Stimulated activated CD4-positive, alpha-beta T cell treated with anti-CD3 and anti-CD28 coated beads, Interleukin-12 subunit alpha, Interleukin-12 subunit beta, amount 100 ng/mL, for 4 hours (primary cell): ENCODE data around the gene ACSBG1.
A peak's percentile ranks its signal among the peaks of the same experiment; 100 is the strongest.

Experiments used
- DNase-seq: peaks from one replicate; pipeline ENCODE4 v3.0.0-alpha.2; 2020

Gene ACSBG1

GRCh38 chr15:78201281-78202190 lies 32.8 kb downstream of the ACSBG1 start:
- DNase-seq = no peak

DNA sequence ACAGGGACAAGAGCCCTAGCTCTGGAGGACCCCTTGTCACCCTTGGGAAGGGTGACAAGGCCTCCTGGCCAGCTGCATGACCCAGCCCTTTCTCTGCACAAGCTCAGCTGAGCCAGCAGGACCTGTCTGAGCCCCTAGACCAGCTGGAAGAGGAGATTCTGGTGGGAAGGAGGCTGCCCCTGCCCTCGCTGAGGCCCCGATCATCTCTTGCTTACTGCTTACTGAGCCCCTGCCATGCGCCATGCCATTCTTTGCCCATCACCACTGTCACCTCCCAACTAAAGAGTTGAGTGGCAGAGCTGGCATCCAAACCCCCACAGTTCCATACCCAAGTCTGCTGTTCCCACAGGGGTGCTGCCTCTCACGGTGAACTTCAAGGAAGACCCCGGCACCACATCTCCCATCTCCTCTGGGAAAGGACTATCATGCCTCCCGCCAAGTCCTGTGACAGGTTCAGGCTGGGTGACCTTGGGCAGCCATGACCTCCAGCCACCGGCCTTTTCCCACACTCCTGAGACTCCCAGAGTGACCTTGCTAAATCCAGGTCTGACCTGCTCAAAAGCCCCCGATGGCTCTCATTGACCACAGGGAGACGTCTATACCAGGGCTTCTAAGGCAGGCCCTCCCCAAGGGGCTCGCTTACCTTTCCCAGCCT lies 34.0 kb downstream of the ACSBG1 start:
- no peak for DNase-seq

DNA sequence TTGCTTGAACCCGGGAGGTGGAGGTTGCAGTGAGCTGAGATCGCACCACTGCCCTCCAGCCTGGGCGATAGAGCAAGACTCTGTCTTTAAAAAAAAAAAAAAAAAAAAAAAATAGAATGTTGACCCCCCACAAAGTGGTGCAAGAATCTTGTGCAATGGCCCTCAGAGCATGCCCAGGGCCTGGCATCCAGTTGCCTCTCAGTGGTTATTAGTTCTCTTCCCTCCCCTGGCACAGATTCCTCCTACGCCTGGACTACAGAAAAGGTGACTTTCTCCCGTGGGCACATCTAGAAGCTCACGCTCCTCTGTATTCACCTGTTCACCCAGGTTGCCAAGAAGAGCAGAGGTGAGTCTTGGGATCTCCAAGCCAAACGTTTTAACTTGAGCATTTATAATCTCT lies 36.7 kb downstream of the ACSBG1 start:
- no peak for DNase-seq

GRCh38 chr15:78195735-78196201 lies 38.6 kb downstream of the ACSBG1 start:
- DNase-seq = peak; percentile 39

DNA sequence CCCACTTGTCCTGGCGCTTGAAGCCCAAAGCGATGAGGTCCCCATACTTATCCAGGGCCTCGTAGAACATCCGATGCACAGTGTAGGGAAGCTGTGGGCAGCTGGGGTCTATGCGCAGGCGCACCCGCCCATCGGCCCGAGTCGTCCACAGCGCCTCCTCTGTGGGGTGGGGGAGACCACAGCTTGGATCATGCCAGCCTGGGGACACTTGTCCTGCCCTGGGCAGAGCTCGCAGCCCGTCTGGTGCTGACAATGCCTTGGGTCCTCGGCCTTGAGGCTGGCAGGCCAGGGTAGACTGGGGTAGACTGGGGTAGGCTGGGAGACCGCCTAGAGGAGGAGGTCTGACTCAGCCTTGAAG lies 39.8 kb downstream of the ACSBG1 start:
- no peak for DNase-seq

DNA sequence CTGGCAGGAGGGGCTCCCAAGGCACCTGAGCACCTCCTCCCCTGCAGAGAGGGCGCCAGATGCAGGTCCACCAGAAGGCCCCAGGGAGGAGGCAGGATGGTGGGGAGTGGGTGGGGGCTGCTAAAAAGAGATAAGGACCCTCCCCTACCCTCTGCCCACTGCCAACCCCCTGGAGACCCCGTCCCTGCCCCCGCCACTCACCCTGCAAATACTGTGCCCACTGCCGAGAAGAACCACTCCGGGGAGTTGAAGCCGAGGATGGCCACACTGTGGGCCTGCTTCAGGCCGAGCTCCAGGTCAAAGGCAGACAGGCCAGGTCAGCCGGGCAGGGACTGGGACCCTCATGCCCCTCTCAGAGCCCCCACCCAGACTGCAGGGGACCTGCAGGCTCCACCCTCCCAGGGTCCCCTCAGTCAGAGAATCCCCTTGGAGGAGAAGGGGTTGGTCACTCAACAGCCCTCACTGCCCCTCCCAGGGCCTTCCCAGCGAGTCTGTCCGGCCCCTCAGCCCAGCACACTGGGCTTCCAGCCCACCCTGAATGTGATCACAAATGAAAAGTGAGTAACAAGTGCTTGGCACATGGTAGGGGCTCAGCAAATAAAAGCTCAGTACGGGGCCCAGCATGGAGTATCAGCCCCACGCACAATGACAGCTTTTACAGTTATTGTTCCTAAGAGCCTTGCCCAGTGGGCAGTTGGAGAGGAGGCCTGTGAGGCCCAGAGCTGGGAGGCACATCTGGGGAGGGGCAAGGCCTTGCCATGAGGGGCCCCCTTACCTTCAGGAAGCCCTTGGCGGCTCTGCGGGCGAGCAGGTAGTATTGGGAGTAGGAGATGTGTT lies 40.4 kb downstream of the ACSBG1 start:
- DNase-seq = no peak

GRCh38 chr15:78192826-78193594 lies 41.4 kb downstream of the ACSBG1 start:
- DNase-seq = no peak

DNA sequence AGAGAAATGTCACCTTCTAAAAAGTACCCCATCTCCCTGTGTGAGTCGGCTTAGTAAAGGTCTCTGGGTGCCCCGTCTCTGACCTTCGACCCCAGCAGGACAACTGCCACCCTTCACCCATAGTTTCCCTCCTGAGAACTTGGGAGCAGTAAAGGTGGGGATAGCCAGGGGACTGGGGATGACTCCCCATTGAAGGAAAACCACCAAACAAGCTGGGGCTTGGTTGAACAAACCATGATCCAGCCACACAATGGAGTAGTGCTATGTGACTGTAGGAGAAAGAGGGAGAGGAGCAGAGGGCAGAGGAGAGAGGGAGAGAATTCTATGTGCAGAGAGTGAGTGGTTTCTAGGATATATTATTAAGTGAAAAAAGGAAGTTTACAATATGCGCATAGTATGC lies 51.5 kb downstream of the ACSBG1 start:
- no peak for DNase-seq

DNA sequence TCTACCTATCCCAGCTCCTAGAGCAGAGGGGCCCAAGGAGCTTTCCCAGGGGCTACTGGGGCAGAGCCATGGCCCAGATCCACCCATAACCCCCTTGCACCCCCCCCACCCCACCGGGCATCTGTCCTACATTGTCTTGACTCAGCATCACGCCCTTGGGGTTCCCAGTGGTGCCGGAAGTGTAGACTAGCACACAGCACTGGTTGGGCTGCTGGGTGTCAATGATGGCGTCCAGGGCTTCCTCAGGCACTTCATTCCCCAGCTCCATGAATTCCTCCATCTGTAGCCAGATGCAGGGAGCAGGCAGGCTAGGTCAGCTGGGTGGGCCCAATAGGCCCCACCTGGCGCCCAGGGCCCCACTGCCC lies 52.0 kb downstream of the ACSBG1 start:
- no peak for DNase-seq

GRCh38 chr15:78179906-78180305 lies 54.5 kb downstream of the ACSBG1 start:
- DNase-seq = no peak

- no peak for DNase-seq
These were observed 55.0 kb downstream of the ACSBG1 start for GRCh38 chr15:78179286-78179840.

DNA sequence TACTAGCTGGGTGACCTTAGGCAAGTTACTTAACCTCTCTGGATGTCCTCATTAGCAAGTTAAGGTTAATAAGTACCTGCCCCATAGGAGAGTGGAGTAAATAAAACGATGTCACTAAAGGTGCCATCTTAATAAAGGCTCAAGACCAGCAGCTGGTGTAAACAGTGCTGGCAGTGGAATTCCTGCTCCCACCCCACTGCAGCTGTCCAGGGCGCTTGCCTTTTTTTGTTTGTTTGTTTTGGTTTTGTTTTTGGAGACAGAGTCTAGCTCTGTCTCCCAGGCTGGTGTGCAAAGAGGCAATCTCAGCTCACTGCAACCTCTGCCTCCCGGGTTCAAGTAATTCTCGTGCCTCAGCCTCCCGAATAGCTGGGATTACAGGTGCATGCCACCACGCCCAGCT lies 56.3 kb downstream of the ACSBG1 start:
- DNase-seq = no peak

GRCh38 chr15:78177447-78177873 lies 56.9 kb downstream of the ACSBG1 start:
- peak; percentile 23 for DNase-seq

DNA sequence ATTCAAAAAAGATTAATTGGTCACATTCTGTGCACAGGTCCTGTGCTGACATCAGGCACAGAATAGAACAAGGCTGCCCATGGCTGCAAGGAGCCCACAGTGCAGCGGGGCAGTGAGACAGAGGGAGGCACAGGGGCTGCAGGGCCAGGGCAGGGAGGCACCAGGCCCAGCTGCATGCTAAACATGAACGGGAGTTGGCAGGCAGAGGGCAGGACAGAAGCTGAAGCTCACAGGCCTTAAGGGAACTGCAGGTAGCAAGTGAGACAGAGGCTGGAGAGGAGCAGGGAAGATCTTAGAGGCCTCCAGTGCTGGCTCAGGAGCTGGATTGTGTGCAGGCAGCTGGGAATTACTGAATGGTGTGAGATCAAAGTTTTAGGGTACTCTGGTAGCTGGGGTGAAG lies 59.0 kb downstream of the ACSBG1 start:
- DNase-seq = no peak

DNA sequence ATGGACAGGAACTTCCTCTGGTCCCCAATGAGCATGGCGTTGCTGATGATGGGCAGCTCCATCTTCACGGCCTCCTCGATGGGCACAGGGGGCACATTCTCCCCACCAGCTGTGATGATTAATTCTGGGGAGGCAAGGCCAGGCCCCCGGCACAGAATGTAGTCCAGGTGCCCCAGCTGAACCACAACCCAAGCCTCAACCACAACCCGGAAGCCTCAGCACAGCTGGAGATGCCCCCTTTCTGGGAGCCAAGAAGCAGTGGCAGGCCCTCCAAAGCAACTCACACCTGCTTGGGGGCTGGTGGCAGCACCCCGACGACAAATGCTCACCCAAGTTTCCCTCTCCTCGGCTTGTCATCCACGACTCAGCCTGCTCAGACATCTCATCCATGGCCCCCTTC lies 60.0 kb downstream of the ACSBG1 start:
- no peak for DNase-seq

- DNase-seq = no peak
These were observed 62.4 kb downstream of the ACSBG1 start for GRCh38 chr15:78171864-78172472.

DNA sequence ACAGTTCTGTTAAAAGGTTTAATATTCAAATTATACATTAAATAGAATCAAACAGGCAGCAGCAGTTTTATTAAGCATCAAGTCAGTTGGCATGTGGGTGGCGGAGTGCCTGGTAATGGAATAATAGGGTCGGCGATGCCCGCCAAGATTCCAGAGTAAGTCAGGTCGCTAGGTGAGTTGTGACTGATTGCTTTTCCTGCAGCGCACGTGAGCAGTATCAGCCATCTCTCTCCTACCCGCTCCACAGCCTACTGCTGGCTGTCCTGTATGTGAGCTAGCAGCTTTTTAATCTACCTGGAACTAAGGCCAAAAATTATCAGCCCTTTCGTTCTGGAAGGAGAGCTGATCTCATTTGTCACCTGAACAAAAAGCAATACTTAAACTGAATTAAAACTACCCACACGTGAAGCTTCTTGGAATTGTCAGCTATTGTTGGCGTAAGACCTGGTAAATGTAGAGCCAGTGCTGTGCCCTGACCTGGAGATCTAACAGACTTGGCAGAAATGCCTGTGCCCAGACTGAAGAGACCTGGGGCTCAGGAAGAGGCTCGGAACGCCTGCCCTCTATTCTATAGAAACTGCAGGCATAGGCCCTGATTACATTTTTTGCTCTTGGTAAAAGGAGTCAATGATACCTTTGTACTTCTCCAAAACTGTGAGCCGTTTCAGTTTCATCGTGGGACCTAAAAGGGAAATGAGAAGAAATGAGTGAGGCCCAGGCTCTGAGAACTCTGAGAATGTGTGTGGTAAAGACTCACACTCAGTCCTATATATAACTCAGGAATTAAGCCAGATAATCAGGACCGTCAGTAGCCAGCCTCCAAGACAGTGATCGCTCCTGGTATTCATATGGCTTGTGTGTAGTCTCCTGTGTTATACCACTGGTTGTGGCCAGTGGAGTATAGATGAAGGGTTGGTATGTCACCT lies 63.3 kb downstream of the ACSBG1 start:
- no peak for DNase-seq

DNA sequence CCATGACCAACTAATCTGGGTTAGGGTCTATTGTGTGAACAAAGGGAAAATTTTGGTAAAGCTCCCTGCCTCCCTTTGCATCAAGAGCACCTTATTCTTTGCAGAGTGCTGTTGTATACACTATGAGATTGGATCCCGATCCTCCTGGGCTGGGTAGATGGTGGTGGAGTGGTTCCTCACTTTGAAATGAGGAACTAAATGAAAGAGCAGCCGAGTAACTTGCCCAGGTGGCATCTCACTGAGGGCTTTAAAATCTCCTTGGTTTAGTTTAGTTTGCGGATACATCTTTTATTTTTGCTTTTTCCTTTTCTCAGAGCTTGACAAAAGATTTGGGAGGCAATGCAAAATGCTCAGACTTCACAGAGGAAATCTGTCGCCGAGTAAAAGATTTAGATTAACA lies 65.8 kb downstream of the ACSBG1 start:
- DNase-seq = no peak

DNA sequence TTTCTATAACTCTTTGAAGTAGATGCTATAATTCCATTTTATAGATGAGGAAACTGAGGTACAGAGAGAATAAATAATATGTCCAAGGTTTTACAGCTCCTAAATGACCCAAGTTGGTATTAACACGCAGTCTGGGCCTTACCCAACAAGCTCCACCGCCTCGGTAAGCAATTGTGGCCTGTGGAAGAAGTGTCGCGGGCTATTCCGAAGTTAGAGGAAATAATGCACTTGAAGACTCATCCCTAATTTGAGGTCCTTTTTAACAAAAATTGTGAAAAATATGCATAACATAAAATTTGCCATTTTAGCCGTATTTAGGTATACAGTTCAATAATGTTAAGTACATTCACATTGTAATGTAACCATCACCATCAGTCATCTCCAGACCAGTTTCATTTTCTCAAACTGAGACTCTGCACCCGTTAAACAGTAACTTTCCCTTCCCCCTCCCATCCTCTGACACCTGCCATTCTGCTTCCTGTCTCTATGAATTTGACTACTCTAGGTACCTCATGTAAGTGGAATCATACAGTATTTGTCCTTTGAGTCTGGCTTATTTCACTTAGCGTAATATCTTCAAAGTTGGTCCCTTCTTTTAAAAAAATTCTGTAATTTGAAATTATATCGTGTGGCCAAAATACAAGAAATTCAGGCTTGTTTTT lies 67.0 kb downstream of the ACSBG1 start:
- no peak for DNase-seq

DNA sequence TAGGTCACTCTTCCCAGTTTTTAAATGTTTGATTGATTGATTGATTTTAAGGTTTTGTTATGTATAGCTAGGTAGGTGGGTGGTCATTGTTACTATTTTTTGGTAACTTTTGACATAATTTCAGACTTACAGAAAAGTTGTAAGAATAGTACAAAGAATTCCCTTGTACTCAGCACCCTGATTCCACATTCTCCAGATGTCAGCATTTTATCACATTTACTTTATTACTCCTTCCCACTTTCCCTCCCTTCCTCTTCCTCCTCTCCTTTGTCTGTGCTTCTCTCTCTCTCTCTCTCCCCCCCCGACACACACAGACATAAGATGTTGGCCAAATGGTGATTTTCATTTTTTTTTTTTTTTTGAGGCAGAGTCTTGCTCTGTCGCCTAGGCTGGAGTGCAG lies 70.4 kb downstream of the ACSBG1 start:
- no peak for DNase-seq
